ENCODE data around the gene LAMC1. TPM values are rescaled to one million over a fixed set of nuclear protein-coding genes. Genes with fewer than 3 reads are reported as not detected.
"Not testable (repeated sequence)": the region's sequence is repeated elsewhere in the genome, so short reads cannot be mapped to it uniquely, and the experiment has no call there.

LAMC1 gene
- total RNA-seq, 1 experiment from 2014 or later, result 71.5 TPM

DNA sequence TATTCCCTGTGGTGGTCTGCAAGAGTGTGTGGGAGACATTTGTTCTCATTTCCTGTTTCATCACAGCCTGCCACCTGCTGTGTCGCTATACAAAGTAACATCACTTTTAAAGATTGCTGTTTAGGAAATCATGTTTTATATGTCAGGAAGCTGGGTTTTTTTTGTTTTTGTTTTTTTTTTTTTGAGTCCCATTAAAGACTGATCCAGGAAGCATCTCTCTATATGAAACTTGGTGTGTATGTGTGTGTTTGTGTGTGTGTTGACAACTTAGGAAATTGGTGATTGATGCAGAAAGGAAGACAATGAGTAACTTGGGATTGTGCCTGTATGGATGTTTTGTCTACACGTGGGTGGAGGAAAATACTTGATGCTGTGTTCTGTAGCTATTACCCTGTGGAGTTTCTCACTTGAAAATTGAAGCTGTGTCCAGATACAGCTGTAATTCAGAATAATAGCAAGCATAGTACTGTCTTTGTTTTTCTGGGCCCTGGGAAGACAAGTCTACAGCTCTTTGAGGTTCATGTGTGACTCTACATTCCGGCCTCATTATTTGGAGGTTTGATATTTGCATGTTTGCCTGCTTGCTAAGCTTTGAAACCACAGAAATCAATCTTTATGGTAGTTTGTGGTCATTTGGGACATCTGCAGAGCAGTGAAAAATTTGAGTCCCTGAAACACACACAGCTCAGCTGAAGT, 47.9 kb downstream of the LAMC1 start:
- 0 out of 2 replicates have a peak overlapping the region, but pooled peaks have one; percentile 26 for H3K4me3 ChIP-seq (ENCODE audit: low read length)
- DNase-seq (peak; percentile 69), ATAC-seq (peak; percentile 43)
- no peaks in the 10 kb centered on the region for H3K27me3 ChIP-seq (ENCODE audit: low read length)
- peaks cover 84% of the 10 kb centered on the region for H3K79me2 ChIP-seq (ENCODE audit: low read length)
- H2AFZ ChIP-seq (ENCODE audit: low read length), result no peak overlapping the region
- peak overlapping the region; percentile 67 for H3K4me2 ChIP-seq (ENCODE audit: low read length)
- no peaks in the 10 kb centered on the region for H3K36me3 ChIP-seq (ENCODE audit: low read depth, low read length)
- TF ChIP-seq EZH2 (IDR thresholded peaks at IDR 0.05; ENCODE audit: low read length, unreplicated experiment) (no peak), EZH2phosphoT487 (IDR thresholded peaks at IDR 0.05; ENCODE audit: borderline replicate concordance, low read length) (no peak)
- TF ChIP-seq, protein P1, sequence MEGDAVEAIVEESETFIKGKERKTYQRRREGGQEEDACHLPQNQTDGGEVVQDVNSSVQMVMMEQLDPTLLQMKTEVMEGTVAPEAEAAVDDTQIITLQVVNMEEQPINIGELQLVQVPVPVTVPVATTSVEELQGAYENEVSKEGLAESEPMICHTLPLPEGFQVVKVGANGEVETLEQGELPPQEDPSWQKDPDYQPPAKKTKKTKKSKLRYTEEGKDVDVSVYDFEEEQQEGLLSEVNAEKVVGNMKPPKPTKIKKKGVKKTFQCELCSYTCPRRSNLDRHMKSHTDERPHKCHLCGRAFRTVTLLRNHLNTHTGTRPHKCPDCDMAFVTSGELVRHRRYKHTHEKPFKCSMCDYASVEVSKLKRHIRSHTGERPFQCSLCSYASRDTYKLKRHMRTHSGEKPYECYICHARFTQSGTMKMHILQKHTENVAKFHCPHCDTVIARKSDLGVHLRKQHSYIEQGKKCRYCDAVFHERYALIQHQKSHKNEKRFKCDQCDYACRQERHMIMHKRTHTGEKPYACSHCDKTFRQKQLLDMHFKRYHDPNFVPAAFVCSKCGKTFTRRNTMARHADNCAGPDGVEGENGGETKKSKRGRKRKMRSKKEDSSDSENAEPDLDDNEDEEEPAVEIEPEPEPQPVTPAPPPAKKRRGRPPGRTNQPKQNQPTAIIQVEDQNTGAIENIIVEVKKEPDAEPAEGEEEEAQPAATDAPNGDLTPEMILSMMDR (conservative IDR thresholded peaks at IDR 0.05; ENCODE audit: low read depth, low read length), result no peak
- no peaks in the 10 kb centered on the region for H3K9me2 ChIP-seq (replicated peaks; ENCODE audit: low read length)
- H3F3A ChIP-seq (ENCODE audit: low read length, unreplicated experiment), result peaks cover 6% of the 10 kb centered on the region
- H3K27ac ChIP-seq (ENCODE audit: low read length), result peak overlapping the region; percentile 96
- CTCF ChIA-PET, result interaction anchor here (0.7 to 1.1 kb wide), 2 partner anchors 108 to 164 kb away, joined by 4 read pairs; no protein-coding TSS in a partner anchor
- H3K9ac ChIP-seq (ENCODE audit: low read length), result peak overlapping the region; percentile 65
- no peaks in the 10 kb centered on the region for H3K9me3 ChIP-seq (ENCODE audit: low read length)
- H3K4me1 ChIP-seq (ENCODE audit: insufficient read depth, low read length), result peaks cover 46% of the 10 kb centered on the region
- intact Hi-C loops (cut with micrococcal nuclease), result loop anchor here (2.0 to 10.0 kb wide), 4 partner anchors 48 to 164 kb away; partner anchors contain the start of genes LAMC1 and LAMC2
- H4K20me1 ChIP-seq (ENCODE audit: low read length), result no peaks in the 10 kb centered on the region
- POLR2A ChIA-PET (ENCODE audit: unreplicated experiment), result interaction anchor here (0.7 kb wide), 1 partner anchor 123 kb away, joined by 3 read pairs; no protein-coding TSS in a partner anchor
- BruUV-seq (replicated peaks), result no TSS peak

DNA sequence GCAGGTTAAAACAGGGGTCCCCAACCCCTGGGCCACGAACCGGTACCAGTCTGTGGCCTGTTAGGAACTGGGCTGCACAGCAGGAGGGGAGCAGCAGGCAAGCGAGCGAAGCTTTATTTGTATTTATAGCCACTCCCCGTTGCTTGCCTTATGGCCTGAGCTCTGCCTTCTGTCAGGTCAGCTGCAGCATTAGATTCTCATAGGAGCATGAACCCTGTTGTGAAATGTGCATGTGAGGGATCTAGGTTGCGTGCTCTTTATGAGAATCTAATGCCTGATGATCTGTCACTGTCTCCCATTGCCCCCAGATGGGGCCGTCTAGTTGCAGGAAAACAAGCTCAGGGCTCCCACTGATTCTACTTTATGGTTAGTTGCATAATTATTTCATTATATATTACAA, 49.4 kb downstream of the LAMC1 start:
- H4K20me1 ChIP-seq (ENCODE audit: low read length); CTCF ChIA-PET: not testable (repeated sequence)

DNA sequence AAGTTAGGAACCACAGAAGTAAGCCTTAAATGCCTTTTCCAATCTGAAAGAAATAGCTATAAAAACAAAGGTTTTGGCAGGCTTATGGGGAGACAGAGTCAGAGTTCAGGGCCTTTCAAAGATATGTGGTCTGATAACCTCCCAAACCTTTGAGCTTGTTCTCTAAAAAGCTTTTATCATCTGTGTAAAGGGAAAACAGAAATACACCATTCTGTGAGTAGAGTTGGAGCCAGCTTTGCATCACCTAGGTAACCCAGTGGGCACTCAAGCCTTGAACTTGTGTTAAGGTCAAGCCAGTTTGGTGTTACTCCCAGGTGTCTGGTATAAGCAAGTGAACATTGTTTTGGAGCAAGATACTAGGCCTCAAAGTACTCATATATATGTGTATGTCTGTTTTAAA, 50.1 kb downstream of the LAMC1 start:
- H3K4me2 ChIP-seq (ENCODE audit: low read length), result no peak overlapping the region
- DNase-seq, result no peak
- no peaks in the 10 kb centered on the region for H4K20me1 ChIP-seq (ENCODE audit: low read length)
- ATAC-seq, result no peak
- H3K4me3 ChIP-seq (ENCODE audit: low read length), result no peak overlapping the region
- peaks cover 86% of the 10 kb centered on the region for H3K79me2 ChIP-seq (ENCODE audit: low read length)
- no peak overlapping the region for H3K27ac ChIP-seq (ENCODE audit: low read length)
- ChIA-PET CTCF (no interaction called here), POLR2A (ENCODE audit: unreplicated experiment) (no interaction called here)
- H3K9ac ChIP-seq (ENCODE audit: low read length), result no peak overlapping the region
- no peaks in the 10 kb centered on the region for H3K36me3 ChIP-seq (ENCODE audit: low read depth, low read length)
- H3K9me2 ChIP-seq (replicated peaks; ENCODE audit: low read length), result no peaks in the 10 kb centered on the region
- H3K27me3 ChIP-seq (ENCODE audit: low read length), result no peaks in the 10 kb centered on the region
- H3F3A ChIP-seq (ENCODE audit: low read length, unreplicated experiment), result peaks cover 6% of the 10 kb centered on the region
- no peaks in the 10 kb centered on the region for H3K9me3 ChIP-seq (ENCODE audit: low read length)
- intact Hi-C loops (cut with micrococcal nuclease), result loop anchor here (10.0 kb wide), 3 partner anchors 109 to 161 kb away; partner anchors contain the start of gene LAMC2
- no TSS peak for BruUV-seq (replicated peaks)
- TF ChIP-seq EZH2phosphoT487 (IDR thresholded peaks at IDR 0.05; ENCODE audit: borderline replicate concordance, low read length), result no peak
- no peak for TF ChIP-seq EZH2 (IDR thresholded peaks at IDR 0.05; ENCODE audit: low read length, unreplicated experiment)
- TF ChIP-seq, protein P1 (conservative IDR thresholded peaks at IDR 0.05; ENCODE audit: low read depth, low read length), result no peak
- no peak overlapping the region for H2AFZ ChIP-seq (ENCODE audit: low read length)
- peaks cover 46% of the 10 kb centered on the region for H3K4me1 ChIP-seq (ENCODE audit: insufficient read depth, low read length)

More for the DNA sequence above, 49.4 kb downstream of the LAMC1 start:
- not testable (repeated sequence) for H3K9me3 ChIP-seq (ENCODE audit: low read length); H3K27me3 ChIP-seq (ENCODE audit: low read length); H3F3A ChIP-seq (ENCODE audit: low read length, unreplicated experiment); H3K4me2 ChIP-seq (ENCODE audit: low read length); DNase-seq; H3K9ac ChIP-seq (ENCODE audit: low read length); H2AFZ ChIP-seq (ENCODE audit: low read length); H3K4me3 ChIP-seq (ENCODE audit: low read length); H3K36me3 ChIP-seq (ENCODE audit: low read depth, low read length); H3K9me2 ChIP-seq (replicated peaks; ENCODE audit: low read length); ATAC-seq; BruUV-seq (replicated peaks)
- Histone ChIP-seq H3K4me1 (ENCODE audit: insufficient read depth, low read length) (peaks cover 46% of the 10 kb centered on the region), H3K27ac (ENCODE audit: low read length) (peak overlapping the region; percentile 96; the same call in 1 of the 2 replicates), H3K79me2 (ENCODE audit: low read length) (peaks cover 87% of the 10 kb centered on the region)
- POLR2A ChIA-PET (ENCODE audit: unreplicated experiment), result interaction anchor here (0.6 kb wide), 2 partner anchors 66 to 92 kb away, joined by 4 to 7 read pairs; no protein-coding TSS in a partner anchor
- intact Hi-C loops (cut with micrococcal nuclease), result loop anchor here (10.0 kb wide), 3 partner anchors 108 to 162 kb away; partner anchors contain the start of gene LAMC2

All from PC-3 (cell line).